ENCODE data around the gene VAT1.

DNA sequence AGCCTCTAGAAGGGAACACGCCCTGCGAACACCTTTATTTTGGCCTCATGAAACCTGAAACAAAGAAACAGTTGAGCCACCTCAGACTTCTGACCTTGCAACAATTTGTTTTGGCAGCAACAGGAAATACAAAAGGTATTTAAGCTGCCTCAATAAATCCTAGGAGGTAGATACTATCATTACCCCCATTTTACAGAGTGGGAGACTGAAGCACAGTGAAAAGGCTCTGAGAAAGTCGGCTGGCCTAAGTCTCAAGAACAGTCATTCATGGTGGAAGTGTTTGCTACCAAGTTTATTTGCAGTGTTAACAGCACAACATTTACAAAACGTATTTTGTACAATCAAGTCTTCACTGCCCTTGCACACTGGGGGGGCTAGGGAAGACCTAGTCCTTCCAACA is 21.8 kb upstream of the VAT1 start:
- TF ChIP-seq, protein P1, sequence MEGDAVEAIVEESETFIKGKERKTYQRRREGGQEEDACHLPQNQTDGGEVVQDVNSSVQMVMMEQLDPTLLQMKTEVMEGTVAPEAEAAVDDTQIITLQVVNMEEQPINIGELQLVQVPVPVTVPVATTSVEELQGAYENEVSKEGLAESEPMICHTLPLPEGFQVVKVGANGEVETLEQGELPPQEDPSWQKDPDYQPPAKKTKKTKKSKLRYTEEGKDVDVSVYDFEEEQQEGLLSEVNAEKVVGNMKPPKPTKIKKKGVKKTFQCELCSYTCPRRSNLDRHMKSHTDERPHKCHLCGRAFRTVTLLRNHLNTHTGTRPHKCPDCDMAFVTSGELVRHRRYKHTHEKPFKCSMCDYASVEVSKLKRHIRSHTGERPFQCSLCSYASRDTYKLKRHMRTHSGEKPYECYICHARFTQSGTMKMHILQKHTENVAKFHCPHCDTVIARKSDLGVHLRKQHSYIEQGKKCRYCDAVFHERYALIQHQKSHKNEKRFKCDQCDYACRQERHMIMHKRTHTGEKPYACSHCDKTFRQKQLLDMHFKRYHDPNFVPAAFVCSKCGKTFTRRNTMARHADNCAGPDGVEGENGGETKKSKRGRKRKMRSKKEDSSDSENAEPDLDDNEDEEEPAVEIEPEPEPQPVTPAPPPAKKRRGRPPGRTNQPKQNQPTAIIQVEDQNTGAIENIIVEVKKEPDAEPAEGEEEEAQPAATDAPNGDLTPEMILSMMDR (IDR thresholded peaks at IDR 0.05) = no peak
- TF ChIP-seq MEF2A (IDR thresholded peaks at IDR 0.05; ENCODE audit: borderline replicate concordance, low read depth) (no peak), YY1 (IDR thresholded peaks at IDR 0.05; ENCODE audit: low read depth) (no peak), RXRA (IDR thresholded peaks at IDR 0.05; ENCODE audit: borderline replicate concordance, low read depth) (no peak), EP300 (IDR thresholded peaks at IDR 0.05; ENCODE audit: borderline replicate concordance in 1 of 2, low read depth in 1 of 2, low read length in 1 of 2) (no peak), TAF1 (IDR thresholded peaks at IDR 0.05; ENCODE audit: borderline replicate concordance, low read depth, low read length) (no peak), FOXM1 (IDR thresholded peaks at IDR 0.05; ENCODE audit: low read depth) (no peak), ELF1 (IDR thresholded peaks at IDR 0.05) (no peak), GATA2 (CRISPR knock-in tag; IDR thresholded peaks at IDR 0.05) (no peak), POLR2AphosphoS5 (IDR thresholded peaks at IDR 0.05; ENCODE audit: low read depth, low read length) (no peak), FOXJ3 (CRISPR knock-in tag; IDR thresholded peaks at IDR 0.05) (no peak)
- TF ChIP-seq, protein P2, sequence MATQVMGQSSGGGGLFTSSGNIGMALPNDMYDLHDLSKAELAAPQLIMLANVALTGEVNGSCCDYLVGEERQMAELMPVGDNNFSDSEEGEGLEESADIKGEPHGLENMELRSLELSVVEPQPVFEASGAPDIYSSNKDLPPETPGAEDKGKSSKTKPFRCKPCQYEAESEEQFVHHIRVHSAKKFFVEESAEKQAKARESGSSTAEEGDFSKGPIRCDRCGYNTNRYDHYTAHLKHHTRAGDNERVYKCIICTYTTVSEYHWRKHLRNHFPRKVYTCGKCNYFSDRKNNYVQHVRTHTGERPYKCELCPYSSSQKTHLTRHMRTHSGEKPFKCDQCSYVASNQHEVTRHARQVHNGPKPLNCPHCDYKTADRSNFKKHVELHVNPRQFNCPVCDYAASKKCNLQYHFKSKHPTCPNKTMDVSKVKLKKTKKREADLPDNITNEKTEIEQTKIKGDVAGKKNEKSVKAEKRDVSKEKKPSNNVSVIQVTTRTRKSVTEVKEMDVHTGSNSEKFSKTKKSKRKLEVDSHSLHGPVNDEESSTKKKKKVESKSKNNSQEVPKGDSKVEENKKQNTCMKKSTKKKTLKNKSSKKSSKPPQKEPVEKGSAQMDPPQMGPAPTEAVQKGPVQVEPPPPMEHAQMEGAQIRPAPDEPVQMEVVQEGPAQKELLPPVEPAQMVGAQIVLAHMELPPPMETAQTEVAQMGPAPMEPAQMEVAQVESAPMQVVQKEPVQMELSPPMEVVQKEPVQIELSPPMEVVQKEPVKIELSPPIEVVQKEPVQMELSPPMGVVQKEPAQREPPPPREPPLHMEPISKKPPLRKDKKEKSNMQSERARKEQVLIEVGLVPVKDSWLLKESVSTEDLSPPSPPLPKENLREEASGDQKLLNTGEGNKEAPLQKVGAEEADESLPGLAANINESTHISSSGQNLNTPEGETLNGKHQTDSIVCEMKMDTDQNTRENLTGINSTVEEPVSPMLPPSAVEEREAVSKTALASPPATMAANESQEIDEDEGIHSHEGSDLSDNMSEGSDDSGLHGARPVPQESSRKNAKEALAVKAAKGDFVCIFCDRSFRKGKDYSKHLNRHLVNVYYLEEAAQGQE (IDR thresholded peaks at IDR 0.05; ENCODE audit: low read depth, low read length) = no peak
- TF ChIP-seq, protein P3, sequence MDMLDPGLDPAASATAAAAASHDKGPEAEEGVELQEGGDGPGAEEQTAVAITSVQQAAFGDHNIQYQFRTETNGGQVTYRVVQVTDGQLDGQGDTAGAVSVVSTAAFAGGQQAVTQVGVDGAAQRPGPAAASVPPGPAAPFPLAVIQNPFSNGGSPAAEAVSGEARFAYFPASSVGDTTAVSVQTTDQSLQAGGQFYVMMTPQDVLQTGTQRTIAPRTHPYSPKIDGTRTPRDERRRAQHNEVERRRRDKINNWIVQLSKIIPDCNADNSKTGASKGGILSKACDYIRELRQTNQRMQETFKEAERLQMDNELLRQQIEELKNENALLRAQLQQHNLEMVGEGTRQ (IDR thresholded peaks at IDR 0.05; ENCODE audit: borderline replicate concordance, low read depth, low read length) = no peak

Measured in SK-N-SH (cell line).